ENCODE results near the gene GZMB. TPM values are rescaled to one million over a fixed set of nuclear protein-coding genes. Genes with fewer than 3 reads are reported as not detected.

Gene GZMB
- total and polyA plus RNA-seq, 2 experiments from 2014 or later = not detected

DNA sequence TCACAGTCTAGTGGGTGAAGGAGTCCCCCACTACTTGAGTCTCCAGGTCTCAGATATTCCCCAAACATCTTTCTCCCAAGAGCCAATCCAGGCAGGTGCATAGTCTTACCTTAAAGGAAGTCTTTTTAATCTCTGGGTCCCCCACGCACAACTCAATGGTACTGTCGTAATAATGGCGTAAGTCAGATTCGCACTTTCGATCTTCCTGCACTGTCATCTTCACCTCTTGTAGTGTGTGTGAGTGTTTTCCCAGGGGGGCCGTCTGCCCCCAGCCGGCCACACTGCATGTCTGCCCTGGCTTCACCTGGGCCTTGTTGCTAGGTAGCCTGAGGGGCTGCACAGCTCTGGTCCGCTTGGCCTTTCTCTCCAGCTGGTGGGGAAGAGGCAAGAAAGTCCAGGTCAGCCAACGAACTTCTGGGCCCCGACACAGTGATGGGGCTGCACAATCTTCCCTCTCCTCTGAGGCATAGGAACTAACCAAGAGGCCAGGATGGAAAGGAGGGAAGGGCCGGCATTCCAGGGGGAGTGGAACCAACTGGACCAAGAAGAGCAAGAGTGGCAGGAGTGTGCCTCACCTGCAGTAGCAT is 2.1 kb downstream of the GZMB start:
- Histone ChIP-seq H2AFZ (no peak overlapping the region), H4K20me1 (ENCODE audit: insufficient read depth, poor library complexity, severe bottlenecking) (no peaks in the 10 kb centered on the region), H3K4me2 (no peak overlapping the region), H3K36me3 (replicated peaks; ENCODE audit: insufficient read depth, low read depth) (no peaks in the 10 kb centered on the region), H3K9me3 (ENCODE audit: low read depth) (no peaks in the 10 kb centered on the region), H3K4me1 (ENCODE audit: insufficient read depth) (no peaks in the 10 kb centered on the region), H3K27me3 (no peaks in the 10 kb centered on the region), H3K9me2 (replicated peaks; ENCODE audit: insufficient read depth) (no peaks in the 10 kb centered on the region), H3K27ac (no peak overlapping the region), H3K79me2 (no peaks in the 10 kb centered on the region), H3K4me3 (no peak overlapping the region)
- TF ChIP-seq, protein P1, sequence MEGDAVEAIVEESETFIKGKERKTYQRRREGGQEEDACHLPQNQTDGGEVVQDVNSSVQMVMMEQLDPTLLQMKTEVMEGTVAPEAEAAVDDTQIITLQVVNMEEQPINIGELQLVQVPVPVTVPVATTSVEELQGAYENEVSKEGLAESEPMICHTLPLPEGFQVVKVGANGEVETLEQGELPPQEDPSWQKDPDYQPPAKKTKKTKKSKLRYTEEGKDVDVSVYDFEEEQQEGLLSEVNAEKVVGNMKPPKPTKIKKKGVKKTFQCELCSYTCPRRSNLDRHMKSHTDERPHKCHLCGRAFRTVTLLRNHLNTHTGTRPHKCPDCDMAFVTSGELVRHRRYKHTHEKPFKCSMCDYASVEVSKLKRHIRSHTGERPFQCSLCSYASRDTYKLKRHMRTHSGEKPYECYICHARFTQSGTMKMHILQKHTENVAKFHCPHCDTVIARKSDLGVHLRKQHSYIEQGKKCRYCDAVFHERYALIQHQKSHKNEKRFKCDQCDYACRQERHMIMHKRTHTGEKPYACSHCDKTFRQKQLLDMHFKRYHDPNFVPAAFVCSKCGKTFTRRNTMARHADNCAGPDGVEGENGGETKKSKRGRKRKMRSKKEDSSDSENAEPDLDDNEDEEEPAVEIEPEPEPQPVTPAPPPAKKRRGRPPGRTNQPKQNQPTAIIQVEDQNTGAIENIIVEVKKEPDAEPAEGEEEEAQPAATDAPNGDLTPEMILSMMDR (IDR thresholded peaks at IDR 0.05; ENCODE audit: poor library complexity) = no peak
- TF ChIP-seq EZH2phosphoT487 (IDR thresholded peaks at IDR 0.05; ENCODE audit: low read depth, severe bottlenecking, unreplicated experiment) (no peak), EZH2 (IDR thresholded peaks at IDR 0.05; ENCODE audit: borderline replicate concordance) (no peak)
- 85% methylated on average over 10 of the region's 11 CpGs for WGBS (ENCODE audit: low lambda C conversion rate, missing lambda C conversion rate)
- no peak for DNase-seq (ENCODE audit: low spot score)

DNA sequence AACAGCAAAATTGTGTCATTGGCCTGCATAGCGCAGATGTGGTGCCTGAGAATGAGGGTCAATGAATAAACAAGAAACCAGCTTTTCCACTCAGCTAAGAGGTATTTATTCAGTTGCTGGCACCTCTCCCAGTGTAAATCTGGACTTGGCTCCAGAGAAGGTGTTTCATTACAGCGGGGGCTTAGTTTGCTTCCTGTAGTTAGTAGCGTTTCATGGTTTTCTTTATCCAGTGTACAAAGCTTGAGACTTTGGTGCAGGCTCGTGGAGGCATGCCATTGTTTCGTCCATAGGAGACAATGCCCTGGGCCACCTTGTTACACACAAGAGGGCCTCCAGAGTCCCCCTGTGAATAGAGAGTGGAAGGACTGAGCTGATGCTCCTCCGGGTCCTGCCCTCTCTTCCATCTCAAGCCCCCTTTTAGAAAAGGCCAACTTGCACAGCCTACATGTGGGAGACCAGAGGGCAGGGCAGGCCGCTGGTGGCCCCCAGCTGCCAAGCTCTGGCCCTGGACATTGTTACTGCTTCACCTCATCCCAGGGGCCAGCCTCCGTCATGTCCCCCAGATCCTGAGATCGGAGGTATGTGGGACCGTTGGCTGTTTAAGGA is 3.0 kb downstream of the GZMB start:
- TF ChIP-seq, protein P1 (IDR thresholded peaks at IDR 0.05; ENCODE audit: poor library complexity) = no peak
- TF ChIP-seq EZH2phosphoT487 (IDR thresholded peaks at IDR 0.05; ENCODE audit: low read depth, severe bottlenecking, unreplicated experiment) (no peak), EZH2 (IDR thresholded peaks at IDR 0.05; ENCODE audit: borderline replicate concordance) (no peak)
- Histone ChIP-seq H3K9me3 (ENCODE audit: low read depth) (no peaks in the 10 kb centered on the region), H2AFZ (no peak overlapping the region), H3K36me3 (replicated peaks; ENCODE audit: insufficient read depth, low read depth) (no peaks in the 10 kb centered on the region), H3K79me2 (no peaks in the 10 kb centered on the region), H3K9me2 (replicated peaks; ENCODE audit: insufficient read depth) (no peaks in the 10 kb centered on the region), H3K27ac (no peak overlapping the region), H3K4me2 (no peak overlapping the region), H3K4me3 (no peak overlapping the region), H4K20me1 (ENCODE audit: insufficient read depth, poor library complexity, severe bottlenecking) (no peaks in the 10 kb centered on the region), H3K27me3 (no peaks in the 10 kb centered on the region), H3K4me1 (ENCODE audit: insufficient read depth) (no peaks in the 10 kb centered on the region)
- 78% methylated on average over 10 of the region's 10 CpGs for WGBS (ENCODE audit: low lambda C conversion rate, missing lambda C conversion rate)
- DNase-seq (ENCODE audit: low spot score) = peak; percentile 15

- Histone ChIP-seq H3K27me3 (no peaks in the 10 kb centered on the region), H3K4me2 (no peak overlapping the region), H3K36me3 (replicated peaks; ENCODE audit: insufficient read depth, low read depth) (no peaks in the 10 kb centered on the region), H3K79me2 (no peaks in the 10 kb centered on the region), H3K4me1 (ENCODE audit: insufficient read depth) (no peaks in the 10 kb centered on the region), H3K9me3 (ENCODE audit: low read depth) (no peaks in the 10 kb centered on the region), H4K20me1 (ENCODE audit: insufficient read depth, poor library complexity, severe bottlenecking) (no peaks in the 10 kb centered on the region), H3K4me3 (no peak overlapping the region), H3K27ac (no peak overlapping the region), H3K9me2 (replicated peaks; ENCODE audit: insufficient read depth) (no peaks in the 10 kb centered on the region), H2AFZ (no peak overlapping the region)
- TF ChIP-seq EZH2 (IDR thresholded peaks at IDR 0.05; ENCODE audit: borderline replicate concordance) (no peak), EZH2phosphoT487 (IDR thresholded peaks at IDR 0.05; ENCODE audit: low read depth, severe bottlenecking, unreplicated experiment) (no peak)
- TF ChIP-seq, protein P1 (IDR thresholded peaks at IDR 0.05; ENCODE audit: poor library complexity) = no peak
- 49% methylated on average over 3 of the region's 3 CpGs for WGBS (ENCODE audit: low lambda C conversion rate, missing lambda C conversion rate)
- DNase-seq (ENCODE audit: low spot score) = no peak
These were observed 3.7 kb downstream of the GZMB start for GRCh38 chr14:24630087-24630871.

Data from hepatocyte (in vitro differentiated cells).